ENCODE results near the gene RXFP1.
A peak's percentile ranks its signal among the peaks of the same experiment; 100 is the strongest.

RXFP1 gene

GRCh38 chr4:158669310-158669709 lies 147.6 kb downstream of the RXFP1 start:
- Histone ChIP-seq H3K4me3 (no peak overlapping the region; a peak in 1 of 20 replicates), H3K4me2 (peak overlapping the region in 8 of 11 experiments; percentile 27 to 98 (median 86); a peak in 12 of 22 replicates), H3K4me1 (peaks cover 18 to 32% (median 26%) of the 10 kb centered on the region in 10 experiments), H3K9me3 (replicated peaks in 1 of 11) (peaks cover 0 to 12% (median 7%) of the 10 kb centered on the region in 11 experiments; a peak in 13 of 22 replicates), H3K27ac (no peak overlapping the region), H3K9ac (no peak overlapping the region), H3K27me3 (no peaks in the 10 kb centered on the region), H3K36me3 (peaks cover 0 to 54% (median 30%) of the 10 kb centered on the region in 11 experiments; a peak in 20 of 22 replicates), H4K20me1 (peaks cover 0 to 33% (median 0%) of the 10 kb centered on the region in 11 experiments; a peak in 9 of 22 replicates)
- TF ChIP-seq Cebpa-rat (IDR thresholded peaks at IDR 0.05) = no peak

DNA sequence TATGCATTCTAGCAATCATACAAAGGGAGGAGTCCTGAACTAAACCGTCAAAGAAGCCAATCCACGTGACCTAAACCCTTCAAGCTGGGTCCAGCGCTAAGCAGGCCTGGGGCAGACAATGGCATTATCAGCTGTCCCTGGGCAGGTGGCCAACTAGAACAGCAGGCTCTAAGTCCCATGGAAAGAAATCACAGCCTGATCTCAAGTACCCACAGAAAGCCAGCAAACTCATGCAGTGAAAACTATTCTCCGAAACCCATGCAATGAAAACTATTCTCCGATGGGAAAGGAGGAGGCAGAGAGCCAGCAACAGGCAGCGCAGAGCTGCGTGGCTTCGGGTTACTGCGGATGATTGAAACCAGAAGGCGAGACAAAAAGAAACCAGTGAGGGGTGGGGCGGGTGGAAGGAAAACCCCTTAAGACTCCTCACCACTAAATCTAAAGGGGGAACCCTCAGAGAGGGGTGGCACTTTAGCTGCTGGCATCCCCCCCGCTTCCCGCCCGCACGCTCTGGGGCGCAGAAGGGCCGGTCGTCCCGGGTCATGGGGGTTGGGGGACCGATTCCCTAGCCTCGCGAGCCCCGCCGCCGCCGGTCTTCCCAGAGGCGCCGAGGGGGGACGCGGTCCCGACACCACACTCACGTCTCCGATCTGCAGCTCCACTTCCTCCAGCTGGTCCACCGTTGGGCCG lies 149.4 kb downstream of the RXFP1 start:
- H3K4me1 ChIP-seq = peaks cover 18 to 27% (median 25%) of the 10 kb centered on the region in 10 experiments
- peak overlapping the region; percentile 77 to 94 (median 90); a peak in 21 of 22 replicates for H3K27ac ChIP-seq
- H3K4me3 ChIP-seq = peak overlapping the region; percentile 82 to 99 (median 92)
- H3K9ac ChIP-seq = peak overlapping the region; percentile 83 to 95 (median 90)
- peaks cover 0 to 33% (median 0%) of the 10 kb centered on the region in 11 experiments; a peak in 9 of 22 replicates for H4K20me1 ChIP-seq
- peaks cover 0 to 36% (median 14%) of the 10 kb centered on the region in 11 experiments; a peak in 18 of 22 replicates for H3K36me3 ChIP-seq
- H3K9me3 ChIP-seq (replicated peaks in 1 of 11) = no peaks in the 10 kb centered on the region
- peak overlapping the region; percentile 81 to 98 (median 87) for H3K4me2 ChIP-seq
- no peak for TF ChIP-seq Cebpa-rat (IDR thresholded peaks at IDR 0.05)
- H3K27me3 ChIP-seq = no peaks in the 10 kb centered on the region

DNA sequence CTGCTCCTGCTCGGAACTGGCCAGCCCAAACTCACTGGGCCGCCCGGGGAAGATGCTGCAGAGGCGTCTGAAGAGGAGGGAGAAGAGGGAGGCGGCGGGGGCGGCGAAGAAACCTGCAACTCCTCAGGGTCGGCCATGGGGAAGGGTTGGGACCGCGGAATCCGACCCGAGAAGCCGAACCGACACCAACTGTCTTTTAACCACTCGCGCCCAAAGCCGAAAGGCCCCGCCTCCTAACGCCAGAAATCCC lies 149.9 kb downstream of the RXFP1 start, which contains the start of gene C4orf46:
TSS of gene C4orf46 (minus strand) at position 223 of the 250 bp plus-strand sequence. CDS start at position 137, 86 bp downstream.
- Histone ChIP-seq H3K27me3 (no peaks in the 10 kb centered on the region), H3K9me3 (replicated peaks in 1 of 11) (no peaks in the 10 kb centered on the region), H3K4me2 (peak within 1 kb of the TSS; percentile 84 to 98 (median 88)), H4K20me1 (peaks cover 0 to 33% (median 0%) of the 10 kb centered on the region in 11 experiments; a peak in 9 of 22 replicates), H3K4me1 (peaks cover 18 to 27% (median 25%) of the 10 kb centered on the region in 10 experiments), H3K27ac (peak within 1 kb of the TSS; percentile 77 to 94 (median 90)), H3K9ac (peak within 1 kb of the TSS; percentile 83 to 95 (median 90)), H3K4me3 (peak within 1 kb of the TSS; percentile 82 to 99 (median 92)), H3K36me3 (peaks cover 0 to 31% (median 9%) of the 10 kb centered on the region in 11 experiments; a peak in 14 of 22 replicates)
- no peak for TF ChIP-seq Cebpa-rat (IDR thresholded peaks at IDR 0.05)

- Histone ChIP-seq H3K36me3 (peaks cover 0 to 25% (median 5%) of the 10 kb centered on the region in 11 experiments; a peak in 7 of 22 replicates), H4K20me1 (peaks cover 0 to 33% (median 0%) of the 10 kb centered on the region in 11 experiments; a peak in 9 of 22 replicates), H3K4me1 (peaks cover 18 to 27% (median 25%) of the 10 kb centered on the region in 10 experiments), H3K4me2 (peak within 1 kb of the TSS; percentile 84 to 98 (median 88)), H3K27me3 (no peaks in the 10 kb centered on the region), H3K4me3 (peak within 1 kb of the TSS; percentile 82 to 99 (median 92)), H3K9me3 (replicated peaks in 1 of 11) (no peaks in the 10 kb centered on the region), H3K27ac (peak within 1 kb of the TSS; percentile 77 to 94 (median 90)), H3K9ac (peak within 1 kb of the TSS; percentile 83 to 95 (median 90))
- peak; percentile 56 to 99 (median 91); a peak in 20 of 22 replicates for TF ChIP-seq Cebpa-rat (IDR thresholded peaks at IDR 0.05)
Observed at GRCh38 chr4:158671915-158672806, 150.5 kb downstream of the RXFP1 start, which contains the start of gene ETFDH. Gene ETFDH (plus strand): TSS chr4:158672296. CDS start chr4:158672457, 161 bp downstream.

DNA sequence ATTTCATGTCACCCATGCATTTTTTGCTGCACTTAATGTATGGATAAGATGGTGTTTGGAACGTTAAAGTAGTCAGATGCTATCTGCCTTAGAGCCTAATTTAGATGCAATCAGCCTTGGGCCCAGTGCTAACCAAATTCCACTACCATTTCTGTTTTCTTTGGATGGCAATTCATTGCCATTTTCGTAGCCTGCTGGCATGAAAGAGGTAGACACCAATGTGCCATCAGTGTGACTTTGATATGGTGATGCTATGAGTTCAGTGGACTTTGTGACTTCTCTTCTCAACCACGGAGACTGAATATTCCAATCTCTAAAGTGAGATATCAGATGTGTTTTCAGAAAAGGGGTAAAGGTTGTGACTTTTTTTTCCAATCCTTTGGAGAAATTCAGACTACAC lies 152.0 kb downstream of the RXFP1 start:
- Histone ChIP-seq H3K4me1 (peaks cover 18 to 27% (median 25%) of the 10 kb centered on the region in 10 experiments), H3K27me3 (no peaks in the 10 kb centered on the region), H3K27ac (no peak overlapping the region), H3K9me3 (replicated peaks in 1 of 11) (no peaks in the 10 kb centered on the region), H3K4me3 (no peak overlapping the region), H4K20me1 (peaks cover 0 to 22% (median 0%) of the 10 kb centered on the region in 11 experiments; a peak in 9 of 22 replicates), H3K9ac (no peak overlapping the region), H3K4me2 (peak overlapping the region in 4 of 11 experiments; percentile 7 to 85 (median 50); a peak in 5 of 22 replicates), H3K36me3 (peaks cover 0 to 11% (median 1%) of the 10 kb centered on the region in 11 experiments; a peak in 4 of 22 replicates)
- no peak for TF ChIP-seq Cebpa-rat (IDR thresholded peaks at IDR 0.05)

GRCh38 chr4:158676076-158676475 lies 154.4 kb downstream of the RXFP1 start:
- no peak overlapping the region for H3K27ac ChIP-seq
- no peak overlapping the region for H3K4me3 ChIP-seq
- peaks cover 6 to 12% (median 7%) of the 10 kb centered on the region in 10 experiments; a peak in 19 of 20 replicates for H3K4me1 ChIP-seq
- no peak overlapping the region for H3K4me2 ChIP-seq
- no peaks in the 10 kb centered on the region for H4K20me1 ChIP-seq
- no peaks in the 10 kb centered on the region for H3K9me3 ChIP-seq (replicated peaks in 1 of 11)
- peaks cover 0 to 9% (median 0%) of the 10 kb centered on the region in 11 experiments; a peak in 7 of 22 replicates for H3K36me3 ChIP-seq
- TF ChIP-seq Cebpa-rat (IDR thresholded peaks at IDR 0.05) = no peak
- no peak overlapping the region for H3K9ac ChIP-seq
- no peaks in the 10 kb centered on the region for H3K27me3 ChIP-seq

- no peak overlapping the region for H3K4me3 ChIP-seq
- H3K27me3 ChIP-seq = no peaks in the 10 kb centered on the region
- TF ChIP-seq Cebpa-rat (IDR thresholded peaks at IDR 0.05) = no peak
- H3K4me1 ChIP-seq = peaks cover 0 to 1% (median 0%) of the 10 kb centered on the region in 10 experiments; a peak in 1 of 20 replicates
- no peak overlapping the region for H3K27ac ChIP-seq
- H3K9ac ChIP-seq = no peak overlapping the region
- no peaks in the 10 kb centered on the region for H4K20me1 ChIP-seq
- peaks cover 0 to 23% (median 13%) of the 10 kb centered on the region in 11 experiments; a peak in 12 of 22 replicates for H3K36me3 ChIP-seq
- H3K9me3 ChIP-seq (replicated peaks in 1 of 11) = no peaks in the 10 kb centered on the region
- no peak overlapping the region for H3K4me2 ChIP-seq
Observed at GRCh38 chr4:158678767-158679166, 157.1 kb downstream of the RXFP1 start.

GRCh38 chr4:158681629-158682028 lies 159.9 kb downstream of the RXFP1 start:
- no peak overlapping the region for H3K27ac ChIP-seq
- H3K9me3 ChIP-seq (replicated peaks in 1 of 11) = no peaks in the 10 kb centered on the region
- H3K9ac ChIP-seq = no peak overlapping the region
- H3K27me3 ChIP-seq = no peaks in the 10 kb centered on the region
- no peak overlapping the region for H3K4me2 ChIP-seq
- H3K4me3 ChIP-seq = no peak overlapping the region
- no peak for TF ChIP-seq Cebpa-rat (IDR thresholded peaks at IDR 0.05)
- H3K36me3 ChIP-seq = peaks cover 9 to 52% (median 31%) of the 10 kb centered on the region in 11 experiments; a peak in 19 of 22 replicates
- H3K4me1 ChIP-seq = no peaks in the 10 kb centered on the region
- no peaks in the 10 kb centered on the region for H4K20me1 ChIP-seq
